IPS DF 4.7 (cell line): ENCODE measurements around the gene RNASEH2A.

Experiments used
- DNase-seq: peaks from one replicate; pipeline ENCODE4 v3.0.0-alpha.2; 2013; ENCODE audit warnings: low spot score; ENCODE audit errors: extremely low read depth

Gene RNASEH2A

DNA sequence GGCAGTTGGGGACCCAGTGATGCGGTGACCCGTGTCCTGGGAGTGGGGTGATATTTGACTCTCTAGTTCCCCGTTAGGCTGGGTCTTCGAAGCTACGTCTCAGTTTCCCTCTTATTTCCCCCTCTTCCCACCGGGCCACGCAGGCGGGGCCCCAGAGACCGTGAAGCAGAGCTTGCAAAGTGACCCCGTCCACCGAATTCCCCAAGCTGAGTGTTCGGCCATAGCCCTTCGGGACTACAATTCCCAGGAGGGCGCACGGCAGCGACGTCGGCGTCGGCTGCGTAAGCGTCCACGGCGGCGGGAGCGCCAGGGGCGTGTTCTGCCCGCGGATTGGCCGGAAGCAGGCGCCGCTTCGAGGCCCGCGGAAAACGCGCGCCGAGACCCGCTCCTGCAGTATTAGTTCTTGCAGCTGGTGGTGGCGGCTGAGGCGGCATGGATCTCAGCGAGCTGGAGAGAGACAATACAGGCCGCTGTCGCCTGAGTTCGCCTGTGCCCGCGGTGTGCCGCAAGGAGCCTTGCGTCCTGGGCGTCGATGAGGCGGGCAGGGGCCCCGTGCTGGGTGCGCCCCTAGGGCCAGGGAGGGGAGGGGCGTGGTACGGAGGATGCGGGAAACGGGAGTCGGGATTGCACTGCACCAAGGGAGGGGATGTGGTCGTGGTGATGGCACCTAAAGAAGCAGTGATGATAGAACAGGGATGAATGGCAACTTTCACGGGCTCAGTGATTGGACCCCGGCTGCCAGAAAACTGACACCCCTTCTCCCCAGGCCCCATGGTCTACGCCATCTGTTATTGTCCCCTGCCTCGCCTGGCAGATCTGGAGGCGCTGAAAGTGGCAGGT is at the start of gene RNASEH2A:
TSS of gene RNASEH2A (plus strand) at position 343 of the 840 bp plus-strand sequence. CDS start at position 433, 90 bp downstream.
- no peak for DNase-seq

GRCh38 chr19:12757544-12758274 is 48.7 kb upstream of the RNASEH2A start:
- DNase-seq = no peak

DNA sequence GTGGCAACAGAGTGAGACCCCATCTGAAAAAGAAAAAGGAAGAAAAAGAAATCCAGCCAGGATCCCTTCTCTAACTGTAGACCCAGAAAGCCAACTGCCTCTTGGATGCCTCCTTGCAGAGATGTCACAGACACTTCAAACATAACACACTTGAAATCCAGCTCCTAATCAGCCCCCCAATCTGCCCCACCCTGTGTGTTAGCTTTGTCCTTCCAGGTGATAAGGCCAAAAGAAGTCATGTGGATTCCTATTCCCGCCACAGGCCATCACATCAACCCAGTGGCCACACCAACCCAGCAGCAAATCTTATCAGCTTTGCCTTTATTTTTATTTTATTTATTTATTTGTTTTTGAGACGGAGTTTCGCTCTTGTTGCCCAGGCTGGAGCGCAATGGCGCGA is 46.7 kb upstream of the RNASEH2A start:
- DNase-seq = no peak

DNA sequence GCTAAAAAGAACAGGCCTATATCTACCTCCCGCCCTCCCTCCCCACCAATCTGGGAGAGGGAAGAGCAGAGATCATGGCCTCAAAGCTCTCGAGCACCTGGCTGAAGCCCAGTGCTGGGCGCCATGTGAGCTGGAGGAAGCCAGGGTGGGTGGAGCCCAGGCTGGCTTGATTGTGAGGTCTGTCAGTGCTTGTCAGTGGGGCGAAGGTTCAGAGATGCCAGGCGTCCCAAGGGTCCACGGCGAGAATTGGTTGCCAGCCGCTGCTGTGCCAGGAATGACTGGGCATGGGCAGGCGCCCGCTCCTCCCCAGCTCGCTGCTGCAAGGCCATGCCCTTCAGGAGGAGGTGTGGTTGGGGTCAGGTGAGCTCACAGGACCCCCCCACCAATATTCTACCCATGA is 43.3 kb upstream of the RNASEH2A start:
- no peak for DNase-seq

DNA sequence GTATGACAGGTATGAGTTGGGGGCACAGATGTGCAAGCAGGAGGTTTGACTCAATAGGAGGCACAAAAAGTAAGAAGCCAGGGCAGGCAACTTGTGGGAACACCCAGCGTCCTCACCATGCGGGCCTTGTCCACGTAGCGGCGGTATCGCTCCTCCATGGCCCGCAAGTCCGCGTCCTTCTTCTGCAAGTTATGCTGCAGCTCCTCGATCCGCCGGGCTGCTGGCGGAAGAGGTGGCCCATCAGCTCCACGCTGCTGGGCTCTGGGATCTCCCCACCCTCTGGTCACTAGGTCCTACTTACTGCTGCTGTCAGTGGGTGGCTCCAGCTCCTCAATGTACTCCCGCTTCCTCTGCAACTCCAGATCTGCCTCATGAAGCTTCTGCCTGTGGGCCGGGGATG is 41.7 kb upstream of the RNASEH2A start:
- DNase-seq = no peak

- no peak for DNase-seq
Observed at GRCh38 chr19:12766051-12766521, 40.3 kb upstream of the RNASEH2A start.

GRCh38 chr19:12767150-12767549 is 39.2 kb upstream of the RNASEH2A start:
- DNase-seq = no peak

- no peak for DNase-seq
Observed at GRCh38 chr19:12767666-12768065, 38.7 kb upstream of the RNASEH2A start.

DNA sequence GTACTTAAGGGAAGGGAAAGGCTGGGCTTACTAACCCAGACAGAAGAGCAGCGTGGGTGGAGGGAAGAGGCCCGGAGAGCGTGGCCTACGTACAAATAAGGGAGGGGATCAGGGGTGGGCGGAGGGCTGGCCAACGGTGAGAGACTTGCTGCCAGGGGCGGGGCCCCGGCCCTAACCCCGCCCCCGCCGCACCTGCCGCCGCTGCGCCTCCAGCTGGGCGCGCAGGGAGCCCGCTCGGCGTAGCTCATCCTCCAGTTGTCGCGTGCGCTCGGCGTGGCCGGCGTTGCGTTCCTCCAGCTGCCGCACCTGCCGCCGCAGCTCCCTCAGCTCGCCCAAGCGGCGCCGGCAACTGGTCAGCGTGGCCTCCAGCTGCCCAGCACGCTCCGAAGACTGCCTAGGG is 36.7 kb upstream of the RNASEH2A start:
- no peak for DNase-seq

DNA sequence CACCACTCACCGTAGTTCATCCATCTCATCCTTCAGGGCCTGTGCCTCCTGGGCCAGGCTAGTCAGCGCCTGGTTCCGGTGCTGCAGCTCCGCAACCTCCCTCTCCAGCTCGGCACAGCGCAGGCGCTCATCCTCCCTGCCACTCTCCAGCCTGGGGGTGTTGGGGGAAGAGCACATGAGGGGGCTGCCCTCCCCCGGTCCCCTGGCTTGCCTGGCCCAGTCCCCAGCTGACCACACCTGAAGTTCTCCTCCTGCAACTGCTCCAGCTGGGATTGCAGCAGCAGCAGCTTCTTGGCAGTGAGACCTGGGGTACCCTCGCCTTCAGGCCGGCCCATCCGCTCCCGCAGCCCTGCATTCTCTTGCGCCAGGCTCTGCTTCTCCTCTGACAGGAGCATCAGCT is 35.5 kb upstream of the RNASEH2A start:
- no peak for DNase-seq

DNA sequence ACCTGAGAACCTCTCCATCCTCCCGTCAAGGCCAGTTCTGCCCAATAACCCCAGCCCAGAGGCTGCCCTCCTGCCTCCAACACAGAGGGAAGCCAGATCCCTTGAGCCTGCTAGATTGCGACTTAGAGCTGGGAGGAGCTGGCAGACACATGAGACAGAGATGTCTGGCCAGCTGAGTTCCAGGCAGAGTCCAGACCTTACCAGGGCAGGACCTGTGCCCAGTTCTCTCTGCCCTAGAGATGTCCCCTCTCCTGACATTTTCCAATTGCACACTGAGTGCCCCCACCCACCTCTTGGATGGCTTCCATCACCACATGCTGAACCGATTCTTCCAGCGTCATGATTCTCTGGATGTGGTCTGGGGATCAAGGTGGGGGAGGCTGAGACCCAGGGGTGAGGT is 34.1 kb upstream of the RNASEH2A start:
- no peak for DNase-seq

- DNase-seq = no peak
Observed at GRCh38 chr19:12773571-12773970, 32.8 kb upstream of the RNASEH2A start.

DNA sequence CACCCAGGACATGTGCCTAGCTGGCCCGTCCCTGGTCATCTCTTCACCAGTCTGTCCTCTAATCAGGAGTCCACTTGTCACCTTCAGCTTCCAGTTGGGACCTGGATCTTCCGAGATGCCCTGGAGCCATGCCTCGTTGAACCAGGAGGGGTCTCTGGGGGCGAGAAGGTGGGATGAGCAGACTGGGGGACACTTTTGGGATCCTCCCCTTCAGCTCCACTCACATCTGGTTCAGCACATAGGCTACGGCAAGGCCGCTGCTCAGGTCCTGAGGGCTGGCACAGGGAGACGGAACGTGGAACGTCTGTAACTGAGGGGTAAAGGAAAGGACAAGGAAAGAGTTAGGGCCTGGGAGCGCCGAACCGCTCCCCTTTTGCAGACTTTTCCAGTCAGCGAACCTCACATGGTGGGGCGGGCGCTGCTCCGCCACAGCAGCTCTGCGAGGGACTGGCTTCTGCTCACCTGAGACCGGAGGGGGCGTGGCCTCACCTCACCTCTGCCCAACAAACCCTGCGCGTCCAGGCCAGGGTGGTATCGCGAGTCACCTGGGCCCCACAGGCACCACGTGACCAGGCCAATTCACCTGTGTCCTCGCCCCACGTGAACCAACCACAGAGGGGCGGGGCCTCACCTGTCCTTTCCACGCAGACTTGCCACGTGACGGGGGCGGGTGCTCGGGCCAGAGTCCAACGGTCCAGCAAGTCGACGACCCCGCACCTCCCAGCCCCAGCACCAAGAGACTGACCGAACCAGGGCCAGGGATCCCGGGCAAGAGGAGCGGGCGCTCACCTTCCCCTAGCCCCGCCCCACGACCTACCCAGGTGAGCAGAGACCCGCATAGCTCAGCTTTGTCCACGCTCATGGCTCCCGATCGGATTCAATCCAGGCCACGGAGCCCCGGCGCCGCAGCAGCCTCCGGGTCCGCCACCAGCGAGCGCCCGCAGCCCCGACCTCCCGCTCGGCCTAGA is 31.5 kb upstream of the RNASEH2A start, which contains the start of gene HOOK2:
TSS of gene HOOK2 (minus strand) at position 965 of the 968 bp plus-strand sequence. CDS start at position 862, 103 bp downstream.
- DNase-seq = no peak

- DNase-seq = no peak
Observed at GRCh38 chr19:12777217-12778016, 29.0 kb upstream of the RNASEH2A start.

DNA sequence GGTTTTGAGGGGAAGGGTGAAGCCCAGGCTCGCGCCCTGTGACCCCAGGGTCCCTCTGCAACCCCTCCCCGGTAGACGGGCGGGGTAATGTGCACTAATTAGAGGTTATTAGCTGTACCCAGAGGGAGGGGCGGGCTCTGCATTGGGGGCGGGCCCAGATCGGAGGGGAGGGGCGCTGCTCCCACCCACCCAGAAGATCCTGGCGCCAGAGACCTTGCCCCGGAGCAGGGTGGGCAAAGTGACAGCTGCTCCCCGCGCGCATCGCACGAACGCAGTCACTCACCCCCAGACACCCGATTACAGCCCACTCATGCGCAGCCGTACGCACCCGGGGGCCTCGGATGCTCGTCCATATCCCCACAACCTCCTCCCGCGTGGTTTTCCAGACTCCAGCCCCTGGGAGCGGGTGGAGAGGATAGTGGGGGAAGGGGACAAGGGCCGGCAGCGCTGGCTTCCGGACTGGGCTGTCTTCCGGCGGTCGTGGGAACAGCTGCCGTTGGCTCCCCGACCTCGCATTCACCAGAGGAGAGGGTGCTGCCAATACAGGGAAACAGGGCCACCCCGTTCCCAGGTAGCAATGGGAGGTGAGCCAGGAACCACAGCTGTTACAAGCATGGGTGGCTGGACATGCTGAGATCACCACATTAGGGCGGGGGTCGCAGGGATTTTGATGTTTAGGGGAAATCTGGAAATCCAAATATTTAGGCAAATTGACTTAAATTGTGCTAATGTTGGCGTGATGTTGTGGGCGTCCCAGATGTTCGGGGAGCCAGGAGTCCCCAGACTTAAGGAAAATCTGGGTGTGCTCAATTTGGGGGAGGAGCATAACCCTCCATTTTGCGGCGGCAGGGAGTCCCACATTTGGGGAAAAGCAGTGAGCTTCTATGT is 28.1 kb upstream of the RNASEH2A start:
- DNase-seq = no peak

GRCh38 chr19:12778905-12779161 is 27.6 kb upstream of the RNASEH2A start:
- no peak for DNase-seq

DNA sequence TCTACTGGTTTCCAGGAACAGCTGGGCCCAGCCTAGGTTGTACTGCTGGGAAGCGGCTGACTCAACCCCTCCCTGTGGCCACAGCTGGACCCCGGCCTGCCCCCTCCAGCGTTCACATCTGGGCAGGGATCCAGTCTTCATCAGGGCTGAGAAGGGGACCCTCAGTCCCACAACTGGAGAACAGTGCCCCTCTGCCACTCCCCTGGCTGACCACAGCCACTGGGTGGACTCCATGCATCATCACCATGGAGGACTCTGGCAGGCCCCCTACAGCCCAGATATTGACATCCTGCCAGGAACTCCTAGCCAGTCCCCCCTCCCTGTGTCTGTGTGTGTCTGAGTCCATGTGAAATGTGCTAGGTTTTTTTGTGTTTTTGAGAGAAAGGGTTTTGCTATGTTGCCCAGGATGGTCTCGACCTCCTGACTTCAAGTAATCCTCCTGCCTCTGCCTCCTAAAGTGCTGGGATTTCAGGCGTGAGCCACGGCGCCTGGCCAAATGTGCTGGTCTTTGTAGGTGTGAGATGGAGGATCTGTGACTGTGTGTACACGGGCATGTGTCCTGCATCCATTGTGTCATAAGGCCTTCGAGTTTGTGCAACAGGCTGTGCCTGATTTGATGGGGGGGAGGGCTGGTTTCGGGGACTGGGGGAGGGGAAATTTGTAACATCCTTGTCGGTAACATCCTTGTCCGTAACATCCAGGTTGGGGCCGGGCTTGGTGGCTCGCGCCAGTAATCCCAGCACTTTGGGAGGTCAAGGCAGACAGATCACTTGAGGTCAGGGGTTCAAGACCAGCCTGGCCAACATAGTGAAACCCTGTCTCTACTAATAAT is 27.0 kb upstream of the RNASEH2A start:
- no peak for DNase-seq

DNA sequence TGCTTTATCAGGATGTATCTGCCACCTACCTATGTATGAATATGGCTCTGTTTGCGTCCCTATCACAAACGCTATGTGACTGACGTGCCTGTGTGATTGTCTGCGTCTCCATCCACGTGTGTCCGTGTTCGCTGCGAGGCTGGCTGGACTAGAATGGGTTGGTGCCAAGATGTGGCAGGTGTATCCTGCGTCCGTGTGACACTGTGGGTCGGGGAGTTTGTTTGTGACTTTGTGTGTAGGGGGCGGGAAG is 24.3 kb upstream of the RNASEH2A start:
- DNase-seq = no peak
